ENCODE measurements around the gene LAMB3.

LAMB3 gene

GRCh38 chr1:209661071-209661470, 8.8 kb upstream of the LAMB3 start:
- DNase-seq, result no peak

GRCh38 chr1:209659909-209660308, 7.7 kb upstream of the LAMB3 start:
- DNase-seq, result no peak

- DNase-seq, result no peak
Observed at GRCh38 chr1:209657918-209658317, 5.7 kb upstream of the LAMB3 start.

- no peak for DNase-seq
Observed at GRCh38 chr1:209657140-209657879, 5.1 kb upstream of the LAMB3 start.

GRCh38 chr1:209655411-209656231, 3.4 kb upstream of the LAMB3 start:
- no peak for DNase-seq

- DNase-seq, result no peak
Observed at GRCh38 chr1:209653915-209654351, 1.7 kb upstream of the LAMB3 start.

- no peak for DNase-seq
Observed at GRCh38 chr1:209652873-209653401, 712 bp upstream of the LAMB3 start.

- DNase-seq, result no peak
Observed at GRCh38 chr1:209651138-209651587, 1.1 kb downstream of the LAMB3 start.

GRCh38 chr1:209650454-209650853, 1.8 kb downstream of the LAMB3 start:
- no peak for DNase-seq

- no peak for DNase-seq
Observed at GRCh38 chr1:209648931-209649776, 3.1 kb downstream of the LAMB3 start.

- no peak for DNase-seq
Observed at GRCh38 chr1:209648346-209648745, 3.9 kb downstream of the LAMB3 start.

- no peak for DNase-seq
Observed at GRCh38 chr1:209647156-209647555, 5.1 kb downstream of the LAMB3 start.

- no peak for DNase-seq
Observed at GRCh38 chr1:209646558-209646957, 5.7 kb downstream of the LAMB3 start.

- DNase-seq, result no peak
Observed at GRCh38 chr1:209645574-209646452, 6.4 kb downstream of the LAMB3 start.

- DNase-seq, result no peak
Observed at GRCh38 chr1:209643285-209644020, 8.8 kb downstream of the LAMB3 start.

- no peak for DNase-seq
Observed at GRCh38 chr1:209642816-209643215, 9.4 kb downstream of the LAMB3 start.

- DNase-seq, result no peak
Observed at GRCh38 chr1:209641832-209642172, 10.4 kb downstream of the LAMB3 start.

GRCh38 chr1:209635850-209636249, 16.4 kb downstream of the LAMB3 start:
- no peak for DNase-seq

- no peak for DNase-seq
Observed at GRCh38 chr1:209634005-209634737, 18.1 kb downstream of the LAMB3 start.

- no peak for DNase-seq
Observed at GRCh38 chr1:209633335-209633997, 18.8 kb downstream of the LAMB3 start.
